ENCODE results near the gene RWDD1.

GRCh38 chr6:116568821-116569755 lies 2.2 kb upstream of the RWDD1 start:
- TF ChIP-seq SIN3A (IDR thresholded peaks at IDR 0.05; ENCODE audit: borderline replicate concordance, insufficient read depth, low read length) (no peak), REST (IDR thresholded peaks at IDR 0.05; ENCODE audit: insufficient read depth in 1 of 2, low read depth in 2 of 2, low read length in 2 of 2) (no peak), POLR2AphosphoS5 (IDR thresholded peaks at IDR 0.05; ENCODE audit: low read depth, low read length) (no peak), TAF1 (IDR thresholded peaks at IDR 0.05; ENCODE audit: borderline replicate concordance, insufficient read depth, low read length) (no peak)

Measured in PFSK-1 (cell line).